SK-N-MC (cell line): ENCODE data around the gene NTMT1.

Experiments used
- EZH2 ChIP-seq: fragments of 200-600 bp; sonication (generic); IDR thresholded peaks from one replicate; pipeline ENCODE4 v1.6.1; 2017; ENCODE audit warnings: antibody characterized with exemption
- FOXP2 ChIP-seq: optimal IDR thresholded peaks from 2 replicates; pipeline ENCODE3; 2011; ENCODE audit warnings: mild to moderate bottlenecking, moderate library complexity; ENCODE audit not compliant: insufficient read depth; ENCODE audit errors: extremely low read length, control extremely low read depth
- POLR2AphosphoS5 ChIP-seq: IDR thresholded peaks from 2 replicates; pipeline ENCODE4 v1.6.1; 2012; ENCODE audit warnings: mild to moderate bottlenecking, low read depth, low read length, borderline replicate concordance

GRCh38 chr9:129648764-129649115, 22.8 kb downstream of the NTMT1 start:
- TF ChIP-seq EZH2 (no peak), POLR2AphosphoS5 (no peak), FOXP2 (no peak)
